Endothelial cell of umbilical vein (primary cell): ENCODE results near the gene KIFC3.

Source experiments
- EZH2 ChIP-seq: IDR thresholded peaks from 2 replicates; pipeline ENCODE4 v1.6.1; 2012; ENCODE audit warnings: borderline replicate concordance, low read depth, mild to moderate bottlenecking, moderate library complexity, low read length, inconsistent platforms; ENCODE audit not compliant: severe bottlenecking
- GATA2 ChIP-seq: IDR thresholded peaks from 2 replicates; pipeline ENCODE4 v1.7.0; 2011; ENCODE audit warnings: low read depth, mild to moderate bottlenecking, moderate library complexity, mixed read lengths, low read length; ENCODE audit not compliant: insufficient read length, insufficient read depth
- JUN ChIP-seq: IDR thresholded peaks from 2 replicates; pipeline ENCODE4 v1.6.1; 2011; ENCODE audit warnings: borderline replicate concordance, low read depth; ENCODE audit not compliant: insufficient read length, insufficient read depth
- POLR2A ChIP-seq: IDR thresholded peaks from 2 replicates; pipeline ENCODE4 v1.6.1; 2012; ENCODE audit warnings: low read depth, mild to moderate bottlenecking, control low read depth, low read length
- POLR2AphosphoS5 ChIP-seq: IDR thresholded peaks from 2 replicates; pipeline ENCODE4 v1.6.1; 2012; ENCODE audit warnings: low read depth, mild to moderate bottlenecking, control low read depth, low read length, moderate library complexity; ENCODE audit not compliant: insufficient read depth
- TF ChIP-seq, protein P1 (sequence below), 2 donors: IDR thresholded peaks; 1 replicate in 1 of 2; 2 replicates in 1 of 2; pipeline ENCODE4 v1.5.1; 2011; ENCODE audit warnings: low read length in 2 of 2, mild to moderate bottlenecking in 2 of 2, moderate library complexity in 2 of 2, control low read depth in 1 of 2, inconsistent platforms in 1 of 2, low read depth in 1 of 2; ENCODE audit not compliant: insufficient read depth in 1 of 2; ENCODE audit errors: extremely low read depth in 1 of 2
- TF ChIP-seq, protein P2 (sequence below): IDR thresholded peaks from 2 replicates; pipeline ENCODE4 v1.6.1; 2011; ENCODE audit not compliant: insufficient read depth, insufficient read length

GRCh38 chr16:57785924-57786323 is 16.4 kb downstream of the KIFC3 start:
- TF ChIP-seq JUN (no peak), POLR2AphosphoS5 (no peak), EZH2 (no peak), GATA2 (no peak), POLR2A (no peak)
- TF ChIP-seq, protein P1, sequence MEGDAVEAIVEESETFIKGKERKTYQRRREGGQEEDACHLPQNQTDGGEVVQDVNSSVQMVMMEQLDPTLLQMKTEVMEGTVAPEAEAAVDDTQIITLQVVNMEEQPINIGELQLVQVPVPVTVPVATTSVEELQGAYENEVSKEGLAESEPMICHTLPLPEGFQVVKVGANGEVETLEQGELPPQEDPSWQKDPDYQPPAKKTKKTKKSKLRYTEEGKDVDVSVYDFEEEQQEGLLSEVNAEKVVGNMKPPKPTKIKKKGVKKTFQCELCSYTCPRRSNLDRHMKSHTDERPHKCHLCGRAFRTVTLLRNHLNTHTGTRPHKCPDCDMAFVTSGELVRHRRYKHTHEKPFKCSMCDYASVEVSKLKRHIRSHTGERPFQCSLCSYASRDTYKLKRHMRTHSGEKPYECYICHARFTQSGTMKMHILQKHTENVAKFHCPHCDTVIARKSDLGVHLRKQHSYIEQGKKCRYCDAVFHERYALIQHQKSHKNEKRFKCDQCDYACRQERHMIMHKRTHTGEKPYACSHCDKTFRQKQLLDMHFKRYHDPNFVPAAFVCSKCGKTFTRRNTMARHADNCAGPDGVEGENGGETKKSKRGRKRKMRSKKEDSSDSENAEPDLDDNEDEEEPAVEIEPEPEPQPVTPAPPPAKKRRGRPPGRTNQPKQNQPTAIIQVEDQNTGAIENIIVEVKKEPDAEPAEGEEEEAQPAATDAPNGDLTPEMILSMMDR (IDR thresholded peaks at IDR 0.05; ENCODE audit: extremely low read depth in 1 of 2, insufficient read depth in 1 of 2, low read depth in 1 of 2, low read length in 2 of 2) = no peak
- TF ChIP-seq, protein P2, sequence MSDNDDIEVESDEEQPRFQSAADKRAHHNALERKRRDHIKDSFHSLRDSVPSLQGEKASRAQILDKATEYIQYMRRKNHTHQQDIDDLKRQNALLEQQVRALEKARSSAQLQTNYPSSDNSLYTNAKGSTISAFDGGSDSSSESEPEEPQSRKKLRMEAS = no peak
